ENCODE measurements around the gene RNF150. TPM values are rescaled to one million over a fixed set of nuclear protein-coding genes. Genes with fewer than 3 reads are reported as not detected.

RNF150 gene
- total RNA-seq, 1 experiment from 2014 or later: 4.4 TPM

DNA sequence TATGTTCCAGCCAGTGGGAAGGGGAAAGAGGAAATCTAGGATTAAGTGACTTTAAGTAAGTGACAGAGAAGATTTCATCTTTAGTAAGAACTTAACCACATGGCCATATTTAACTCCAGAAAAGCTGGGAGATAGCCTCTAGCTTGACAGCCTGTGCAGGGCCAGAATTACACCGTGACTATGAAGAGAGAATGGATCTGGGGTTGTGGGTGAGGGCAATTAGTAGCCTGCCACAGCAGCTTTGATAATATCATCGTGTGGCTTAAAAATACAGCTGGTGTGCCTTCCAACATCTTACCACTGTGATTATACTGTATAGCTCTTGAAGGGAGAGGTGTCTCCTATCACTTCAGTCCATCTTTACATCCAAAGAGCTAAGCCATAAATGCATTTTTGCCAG is 319.5 kb downstream of the RNF150 start:
- Histone ChIP-seq H3K4me2 (ENCODE audit: insufficient read depth, insufficient read length, low read length) (no peak overlapping the region), H3K4ac (ENCODE audit: low read depth, low read length) (no peak overlapping the region), H3K79me1 (ENCODE audit: insufficient read depth, low read depth, low read length, poor library complexity, severe bottlenecking) (no peaks in the 10 kb centered on the region), H4K91ac (ENCODE audit: insufficient read length, low read depth, low read length) (no peak overlapping the region), H2BK120ac (ENCODE audit: low read depth, low read length, poor library complexity, severe bottlenecking) (no peak overlapping the region), H4K8ac (replicated peaks; ENCODE audit: insufficient read length, low read depth, low read length) (no peak overlapping the region), H3K56ac (ENCODE audit: insufficient read length, low read depth, low read length) (no peak overlapping the region), H3K23me2 (ENCODE audit: insufficient read length, low read depth, low read length, poor library complexity, severe bottlenecking) (no peaks in the 10 kb centered on the region), H3K14ac (ENCODE audit: insufficient read depth, low read length) (no peak overlapping the region), H2BK20ac (ENCODE audit: low read depth, low read length, poor library complexity, severe bottlenecking) (no peak overlapping the region), H3K27me3 (ENCODE audit: insufficient read depth, low read length) (no peaks in the 10 kb centered on the region), H2AFZ (ENCODE audit: low read length) (no peak overlapping the region), H4K20me1 (ENCODE audit: control insufficient read depth, insufficient read depth, insufficient read length) (no peaks in the 10 kb centered on the region), H2AK5ac (ENCODE audit: insufficient read length, low read length) (no peak overlapping the region), H3K79me2 (ENCODE audit: insufficient read depth, low read length) (no peaks in the 10 kb centered on the region), H3T11ph (ENCODE audit: low read length) (no peak overlapping the region), H3K23ac (ENCODE audit: insufficient read length, low read depth, low read length) (no peak overlapping the region), H4K5ac (ENCODE audit: insufficient read length, low read depth, low read length) (no peak overlapping the region), H3K18ac (ENCODE audit: insufficient read length, low read depth, low read length) (no peak overlapping the region), H3K4me1 (ENCODE audit: insufficient read depth, low read length) (no peaks in the 10 kb centered on the region; the same call in 1 of the 2 replicates), H2BK12ac (ENCODE audit: insufficient read length, low read depth, low read length) (no peak overlapping the region), H2BK5ac (ENCODE audit: insufficient read length, low read length) (no peak overlapping the region), H3K9ac (ENCODE audit: extremely low read depth, insufficient read length, low read length) (no peak overlapping the region), H3K27ac (ENCODE audit: insufficient read length, low read depth, low read length) (no peak overlapping the region), H3K9me3 (ENCODE audit: control insufficient read depth, low read depth, low read length) (no peaks in the 10 kb centered on the region), H2BK15ac (ENCODE audit: low read depth, low read length) (no peak overlapping the region)
- no CpG with 5 or more reads among the region's 2 CpGs for WGBS (ENCODE audit: extremely low coverage, insufficient read length, low lambda C conversion rate)
- Mint-ChIP-seq H3K4me3 (no peak overlapping the region), H3K36me3 (ENCODE audit: insufficient read depth in 1 of 3, low read depth in 3 of 3) (no peaks in the 10 kb centered on the region; a peak in 1 of 7 replicates), H3K27ac (no peak overlapping the region), H3K9me3 (no peaks in the 10 kb centered on the region), H3K27me3 (ENCODE audit: low read depth) (peaks cover 5% of the 10 kb centered on the region; the same call in 1 of the 2 replicates), H3K4me1 (peaks cover 5 to 15% of the 10 kb centered on the region in 2 experiments)
- DNase-seq: no peak
- TF ChIP-seq CTCF (conservative IDR thresholded peaks at IDR 0.05): no peak
